Measurements from ENCODE around the gene STON1. TPM values are rescaled to one million over a fixed set of nuclear protein-coding genes. Genes with fewer than 3 reads are reported as not detected.

STON1 gene
- total and polyA plus RNA-seq, 2 of the 8 experiments (the other 6 are each of a cell fraction or from before 2014, with no cell fraction given) = 5.0 to 10.1 TPM

GRCh38 chr2:48620604-48621003 is 90.7 kb downstream of the STON1 start:
- H3K27me3 ChIP-seq (replicated peaks in 1 of 4; ENCODE audit: control insufficient read depth in 3 of 4, extremely low read depth in 1 of 4, insufficient read depth in 3 of 4, low read length in 3 of 4) = no peaks in the 10 kb centered on the region
- no peak overlapping the region for H2AFZ ChIP-seq (ENCODE audit: low read length)
- no peak overlapping the region for H4K91ac ChIP-seq (replicated peaks; ENCODE audit: insufficient read length, low read length)
- no peak overlapping the region for H3K23ac ChIP-seq (ENCODE audit: insufficient read length)
- CTCF ChIA-PET (ENCODE audit: partially characterized antibody) = no interaction called here
- no peak overlapping the region for H2BK20ac ChIP-seq (ENCODE audit: low read length)
- no peak overlapping the region for H3K27ac ChIP-seq (ENCODE audit: low read depth, low read length)
- 98% methylated on average over 7 of the region's 7 CpGs; no CpG with 5 or more reads in 1 of the 2 experiments for WGBS, 2 experiments (ENCODE audit: extremely low coverage in 1 of 2, insufficient coverage in 1 of 2, insufficient read length in 1 of 2, insufficient replicate concordance in 2 of 2, low coverage in 1 of 2, low lambda C conversion rate in 2 of 2, missing lambda C conversion rate in 1 of 2)
- H3K4me3 ChIP-seq (ENCODE audit: extremely low read depth in 1 of 4, insufficient read depth in 2 of 4, low read depth in 3 of 4, low read length in 4 of 4) = no peak overlapping the region
- H3K36me3 ChIP-seq (ENCODE audit: control insufficient read depth in 2 of 4, insufficient read depth in 4 of 4, low read length in 3 of 4) = no peaks in the 10 kb centered on the region
- no peak overlapping the region for H3K56ac ChIP-seq (replicated peaks; ENCODE audit: insufficient read length, low read depth, low read length)
- no peak overlapping the region for H3K18ac ChIP-seq (ENCODE audit: extremely low read depth, low read length)
- H3K9ac ChIP-seq (replicated peaks in 1 of 4; ENCODE audit: extremely low read depth in 1 of 4, low read depth in 3 of 4, low read length in 3 of 4) = no peak overlapping the region
- DNase-seq (ENCODE audit: low read depth in 1 of 2, low spot score in 2 of 2) = no peak
- FAIRE-seq = no peak
- H2AK5ac ChIP-seq (ENCODE audit: low read depth, low read length) = no peak overlapping the region
- no peak overlapping the region for H3K14ac ChIP-seq (ENCODE audit: insufficient read length)
- no peak overlapping the region for H3K4ac ChIP-seq (replicated peaks; ENCODE audit: insufficient read length, low read depth, low read length)
- no peaks in the 10 kb centered on the region; a peak in 1 of 4 replicates for H3K9me3 ChIP-seq (ENCODE audit: insufficient read depth in 2 of 2, low read depth in 1 of 2, low read length in 1 of 2)
- no peak for TF ChIP-seq MAFK (IDR thresholded peaks at IDR 0.05; ENCODE audit: low read depth, low read length)
- no peak for TF ChIP-seq CHD2 (IDR thresholded peaks at IDR 0.05; ENCODE audit: low read length)
- no peak for TF ChIP-seq KDM5A (IDR thresholded peaks at IDR 0.05; ENCODE audit: low read length)
- TF ChIP-seq PHF8 (conservative IDR thresholded peaks at IDR 0.05; ENCODE audit: low read depth, low read length) = no peak
- no peak for TF ChIP-seq TEAD4 (IDR thresholded peaks at IDR 0.05; ENCODE audit: low read depth, low read length)
- TF ChIP-seq HDAC6 (IDR thresholded peaks at IDR 0.05; ENCODE audit: low read depth, low read length) = no peak
- no peak for TF ChIP-seq BRCA1 (IDR thresholded peaks at IDR 0.05; ENCODE audit: low read depth, low read length)
- TF ChIP-seq EP300 (IDR thresholded peaks at IDR 0.05; ENCODE audit: borderline replicate concordance in 1 of 2, low read depth in 2 of 2, low read length in 2 of 2) = no peak
- no peak for TF ChIP-seq GTF2F1 (IDR thresholded peaks at IDR 0.05; ENCODE audit: borderline replicate concordance, low read depth, low read length)
- no peak for TF ChIP-seq SP4 (IDR thresholded peaks at IDR 0.05; ENCODE audit: low read length)
- no peak for TF ChIP-seq BCL11A (IDR thresholded peaks at IDR 0.05; ENCODE audit: low read depth in 2 of 2, low read length in 2 of 2)
- TF ChIP-seq POLR2AphosphoS5 (IDR thresholded peaks at IDR 0.05; ENCODE audit: low read depth, low read length) = no peak
- no peak for TF ChIP-seq RXRA (IDR thresholded peaks at IDR 0.05; ENCODE audit: insufficient read depth, low read depth, low read length)
- no peak for TF ChIP-seq SUZ12 (IDR thresholded peaks at IDR 0.05; ENCODE audit: low read length)
- no peak for TF ChIP-seq SAP30 (IDR thresholded peaks at IDR 0.05; ENCODE audit: insufficient read depth, insufficient replicate concordance, low read length)
- no peak overlapping the region for H3K4me2 ChIP-seq (ENCODE audit: insufficient read depth in 1 of 2, low read depth in 2 of 2, low read length in 2 of 2)
- no peak overlapping the region for H2BK5ac ChIP-seq (ENCODE audit: low read depth, low read length)
- H4K20me1 ChIP-seq (replicated peaks in 1 of 2; ENCODE audit: control insufficient read depth in 1 of 2, insufficient read depth in 2 of 2, low read length in 2 of 2) = no peaks in the 10 kb centered on the region
- H3K79me1 ChIP-seq (ENCODE audit: low read depth, low read length) = no peaks in the 10 kb centered on the region
- POLR2A ChIA-PET (ENCODE audit: partially characterized antibody) = no interaction called here
- H4K8ac ChIP-seq (ENCODE audit: extremely low read depth, insufficient read depth, low read length) = no peak overlapping the region
- H3K79me2 ChIP-seq (ENCODE audit: control insufficient read depth in 1 of 2, insufficient read depth in 2 of 2, low read length in 2 of 2) = no peaks in the 10 kb centered on the region
- H4K5ac ChIP-seq (ENCODE audit: insufficient read length, low read depth, low read length) = no peak overlapping the region
- H2BK15ac ChIP-seq (ENCODE audit: low read length) = no peak overlapping the region
- H3K4me1 ChIP-seq (replicated peaks in 1 of 4; ENCODE audit: control insufficient read depth in 3 of 4, insufficient read depth in 4 of 4, low read length in 3 of 4) = no peaks in the 10 kb centered on the region
- H2BK12ac ChIP-seq (ENCODE audit: low read depth, low read length) = no peak overlapping the region
- H2BK120ac ChIP-seq (replicated peaks; ENCODE audit: low read depth, low read length) = no peak overlapping the region
- H3K23me2 ChIP-seq (ENCODE audit: low read depth, low read length) = no peaks in the 10 kb centered on the region
